Thymus (tissue), 11 donors: Measurements from ENCODE around the gene MRAS. TPM values are rescaled to one million over a fixed set of nuclear protein-coding genes. Genes with fewer than 3 reads are reported as not detected.

Experiments used
- DNase-seq, 9 donors: peaks; one replicate each; pipeline ENCODE4 v3.0.0-alpha.2; 2013; ENCODE audit warnings: low spot score in 9 of 9, low read depth in 6 of 9, missing footprints in 1 of 9
- H3K27ac ChIP-seq, 2 donors: one replicate each; pipeline ENCODE4 v1.5.1; 2013; ENCODE audit warnings: control low read depth in 1 of 2, low read depth in 1 of 2, low read length in 1 of 2, mild to moderate bottlenecking in 1 of 2, moderate library complexity in 1 of 2
- H3K27me3 ChIP-seq, 2 donors: one replicate each; pipeline ENCODE4 v1.5.1; 2013; ENCODE audit warnings: low read length in 1 of 2; ENCODE audit not compliant: control insufficient read depth in 2 of 2, insufficient read depth in 1 of 2
- H3K36me3 ChIP-seq, 2 donors: one replicate each; pipeline ENCODE4 v1.5.1; 2013; ENCODE audit warnings: low read length in 1 of 2, mild to moderate bottlenecking in 1 of 2, moderate library complexity in 1 of 2; ENCODE audit not compliant: control insufficient read depth in 2 of 2, insufficient read depth in 2 of 2
- H3K4me1 ChIP-seq, 2 donors: one replicate each; pipeline ENCODE4 v1.5.1; 2013; ENCODE audit warnings: low read length in 2 of 2; ENCODE audit not compliant: control insufficient read depth in 2 of 2, insufficient read depth in 2 of 2
- H3K4me3 ChIP-seq, 2 donors: one replicate each; pipeline ENCODE4 v1.5.1; 2013; ENCODE audit warnings: low read length in 2 of 2, control low read depth in 1 of 2, mild to moderate bottlenecking in 1 of 2
- H3K9me3 ChIP-seq, 2 donors: one replicate each; pipeline ENCODE4 v1.5.1; 2013; ENCODE audit warnings: low read length in 1 of 2, mild to moderate bottlenecking in 1 of 2; ENCODE audit not compliant: control insufficient read depth in 2 of 2, insufficient read depth in 1 of 2
- WGBS: extraction: QIAGEN DNeasy Blood & Tissue Kit; methylation state at CpG from one replicate; pipeline ENCODE4 v1.1.7; 2013; 5-methylcytosine and 5-hydroxymethylcytosine counted together
- polyA plus RNA-seq: library from polyadenylated mRNA; stranded (reverse); fragments of 200-250 nt; gene quantifications from one replicate; pipeline ENCODE4 v1.2.3, GENCODE V29; 2013
- total RNA-seq: library from RNA; stranded (reverse); fragments of 120-200 nt; gene quantifications from one replicate; pipeline ENCODE4 v1.2.4, GENCODE V29; 2013
- donor health status: healthy.

Gene MRAS
- total and polyA plus RNA-seq, 2 donors = 4.7 to 11.7 TPM

DNA sequence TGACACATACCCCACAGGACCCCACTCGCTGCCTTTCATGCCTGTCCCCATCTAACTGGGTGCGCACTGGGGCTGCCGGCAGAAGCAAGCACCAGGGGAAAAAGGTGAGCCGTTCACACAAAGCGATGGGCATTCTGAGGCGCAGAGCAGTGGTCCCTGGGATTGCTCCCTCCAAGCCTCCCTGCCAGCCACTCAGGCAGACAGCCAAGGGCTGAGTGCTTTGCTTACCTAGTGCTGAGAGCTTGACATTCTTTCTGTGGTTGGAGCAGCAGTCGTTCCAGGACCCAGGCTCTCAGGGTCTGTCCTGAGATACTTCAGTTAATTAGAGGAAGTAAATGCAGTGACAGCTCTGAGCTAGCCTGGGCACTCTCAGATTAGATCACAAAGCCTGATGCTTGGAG lies 91.7 kb downstream of the MRAS start:
- no peak overlapping the region for H3K27ac ChIP-seq
- no peak overlapping the region for H3K4me3 ChIP-seq
- H3K36me3 ChIP-seq = no peaks in the 10 kb centered on the region
- H3K4me1 ChIP-seq = peaks cover under 1 to 4% of the 10 kb centered on the region in 2 donors
- H3K9me3 ChIP-seq = no peaks in the 10 kb centered on the region
- no peak for DNase-seq
- 85% methylated on average over 7 of the region's 7 CpGs for WGBS
- H3K27me3 ChIP-seq = peaks cover 14 to 30% of the 10 kb centered on the region in 2 donors

DNA sequence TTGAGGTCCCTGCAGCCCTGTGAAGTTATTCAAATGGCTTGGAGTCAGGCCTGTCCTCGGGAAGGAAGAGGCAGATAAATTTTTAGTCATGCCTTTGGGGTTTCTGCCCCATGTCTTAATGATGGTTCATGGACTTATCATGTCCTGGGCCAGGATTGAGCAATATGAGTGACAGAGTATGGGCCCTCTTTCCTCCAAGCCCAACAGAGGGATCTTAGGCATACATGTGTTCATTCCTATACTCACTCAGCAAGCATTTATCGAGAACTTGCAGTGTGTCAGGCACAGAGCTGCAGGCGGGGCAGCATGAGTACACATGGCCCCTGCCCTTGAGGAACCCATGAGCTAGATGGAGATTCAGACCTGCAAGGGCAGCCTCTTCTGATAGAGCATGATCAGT lies 92.2 kb downstream of the MRAS start:
- Histone ChIP-seq H3K27me3 (peaks cover 10 to 25% of the 10 kb centered on the region in 2 donors), H3K4me1 (no peaks in the 10 kb centered on the region), H3K27ac (no peak overlapping the region), H3K9me3 (no peaks in the 10 kb centered on the region), H3K36me3 (no peaks in the 10 kb centered on the region), H3K4me3 (no peak overlapping the region)
- DNase-seq = no peak
- 96% methylated on average over 3 of the region's 3 CpGs for WGBS

- WGBS = 100% methylated on average over 2 of the region's 2 CpGs
- H3K27me3 ChIP-seq = peaks cover 4 to 18% of the 10 kb centered on the region in 2 donors
- no peak overlapping the region for H3K27ac ChIP-seq
- DNase-seq = no peak
- no peaks in the 10 kb centered on the region for H3K4me1 ChIP-seq
- no peaks in the 10 kb centered on the region for H3K9me3 ChIP-seq
- no peaks in the 10 kb centered on the region for H3K36me3 ChIP-seq
- H3K4me3 ChIP-seq = no peak overlapping the region
Measured at GRCh38 chr3:138441256-138441655, 92.9 kb downstream of the MRAS start.

DNA sequence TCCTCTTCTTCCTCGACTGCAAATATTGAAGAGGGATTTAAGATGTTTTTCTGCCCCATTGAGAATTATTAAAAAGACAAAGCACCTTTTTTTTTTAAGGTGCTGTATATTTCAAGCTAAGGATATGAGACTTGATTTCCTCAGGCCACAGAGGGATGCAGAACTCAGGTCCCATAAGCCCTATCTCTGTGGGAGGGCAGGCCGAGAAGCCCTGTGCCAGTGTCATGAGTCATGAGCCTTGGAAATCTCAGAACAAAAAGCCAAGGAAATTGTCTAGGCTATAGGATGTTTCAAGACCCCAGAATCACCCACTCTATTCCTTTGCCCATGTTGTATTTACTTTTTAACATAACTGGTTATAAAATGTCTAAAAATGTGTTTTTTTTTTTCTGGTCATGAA lies 93.4 kb downstream of the MRAS start:
- H3K4me3 ChIP-seq = no peak overlapping the region
- WGBS = 87% methylated on average over 2 of the region's 2 CpGs
- no peaks in the 10 kb centered on the region for H3K9me3 ChIP-seq
- H3K4me1 ChIP-seq = no peaks in the 10 kb centered on the region
- H3K27me3 ChIP-seq = peaks cover 0 to 13% of the 10 kb centered on the region in 2 donors
- DNase-seq = no peak
- no peak overlapping the region for H3K27ac ChIP-seq
- H3K36me3 ChIP-seq = no peaks in the 10 kb centered on the region

DNA sequence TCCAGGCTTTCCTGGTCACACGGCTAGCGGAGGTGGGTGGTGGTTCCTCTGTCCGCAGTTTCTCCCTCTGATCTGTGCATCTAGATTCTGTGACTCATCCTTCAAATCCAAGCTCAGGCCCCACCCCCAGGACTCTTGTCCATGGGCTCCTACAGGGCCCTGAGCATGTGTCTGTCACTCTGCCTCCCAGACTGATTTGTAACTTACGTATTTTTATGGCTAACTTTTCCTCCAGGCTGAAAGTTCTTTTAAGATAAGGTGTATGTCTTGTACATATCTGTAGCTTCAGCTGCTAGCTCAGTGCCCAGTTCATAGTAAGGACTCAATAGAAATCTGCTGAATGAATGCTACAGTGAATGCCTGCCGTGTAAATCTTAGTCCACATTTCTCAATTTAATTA lies 94.1 kb downstream of the MRAS start:
- Histone ChIP-seq H3K4me3 (no peak overlapping the region), H3K27me3 (peaks cover 0 to 6% of the 10 kb centered on the region in 2 donors), H3K4me1 (no peaks in the 10 kb centered on the region), H3K27ac (no peak overlapping the region), H3K36me3 (no peaks in the 10 kb centered on the region), H3K9me3 (no peaks in the 10 kb centered on the region)
- no peak for DNase-seq
- WGBS = 98% methylated on average over 5 of the region's 5 CpGs

DNA sequence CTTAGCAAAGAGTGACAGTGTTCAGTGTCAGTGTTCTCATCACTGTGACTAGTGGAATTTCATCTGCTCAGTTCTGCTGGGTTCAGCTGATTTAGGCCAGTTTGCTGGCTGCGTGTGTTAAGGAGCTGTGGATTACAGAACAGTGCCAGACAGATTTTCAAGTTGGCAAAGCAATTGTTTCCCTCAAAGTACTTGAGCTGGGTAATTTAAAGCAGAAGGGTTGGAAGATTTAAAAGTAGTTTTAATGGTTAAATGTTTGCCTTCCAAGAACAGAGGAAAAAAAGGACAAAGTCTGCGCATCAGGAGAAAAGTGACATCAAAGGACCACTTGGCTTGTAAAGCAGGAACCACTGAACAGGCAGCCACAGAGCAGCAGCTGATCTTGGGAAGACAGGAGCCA lies 94.7 kb downstream of the MRAS start:
- H3K36me3 ChIP-seq = no peaks in the 10 kb centered on the region
- peaks cover 0 to 2% of the 10 kb centered on the region in 2 donors for H3K27me3 ChIP-seq
- H3K4me1 ChIP-seq = no peaks in the 10 kb centered on the region
- WGBS = 73% methylated on average over 2 of the region's 2 CpGs
- no peak for DNase-seq
- no peaks in the 10 kb centered on the region for H3K9me3 ChIP-seq
- no peak overlapping the region for H3K27ac ChIP-seq
- no peak overlapping the region for H3K4me3 ChIP-seq

- no peak for DNase-seq
- WGBS = 98% methylated on average over 14 of the region's 14 CpGs
- H3K27me3 ChIP-seq = peaks cover 0 to 2% of the 10 kb centered on the region in 2 donors
- no peaks in the 10 kb centered on the region for H3K4me1 ChIP-seq
- no peak overlapping the region for H3K27ac ChIP-seq
- no peaks in the 10 kb centered on the region for H3K9me3 ChIP-seq
- no peaks in the 10 kb centered on the region for H3K36me3 ChIP-seq
- no peak overlapping the region for H3K4me3 ChIP-seq
Measured at GRCh38 chr3:138443521-138444503, 95.4 kb downstream of the MRAS start.

DNA sequence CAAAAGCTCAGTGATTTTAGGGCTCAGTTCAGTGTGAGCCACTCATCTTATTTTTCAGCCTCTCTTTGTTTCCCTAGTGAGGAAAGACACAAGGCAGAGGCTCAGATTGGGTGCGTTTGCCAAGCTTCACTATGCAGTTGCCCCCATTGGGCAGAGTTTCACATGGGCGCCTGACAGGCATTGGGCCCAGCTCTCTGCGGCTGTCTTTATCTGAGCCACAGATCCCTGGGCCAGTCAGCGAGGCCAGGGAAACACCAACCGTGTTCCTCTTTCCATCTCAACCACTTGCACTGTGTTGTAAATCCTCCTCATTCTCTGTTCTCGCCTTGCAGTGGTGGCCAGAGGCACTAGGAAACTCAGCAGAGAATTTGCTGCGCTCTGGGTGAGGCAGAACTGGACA lies 96.9 kb downstream of the MRAS start:
- no peaks in the 10 kb centered on the region for H3K27me3 ChIP-seq
- no peaks in the 10 kb centered on the region for H3K36me3 ChIP-seq
- H3K4me1 ChIP-seq = no peaks in the 10 kb centered on the region
- no peak for DNase-seq
- H3K27ac ChIP-seq = no peak overlapping the region
- 97% methylated on average over 7 of the region's 7 CpGs for WGBS
- no peak overlapping the region for H3K4me3 ChIP-seq
- no peaks in the 10 kb centered on the region for H3K9me3 ChIP-seq

- Histone ChIP-seq H3K27me3 (no peaks in the 10 kb centered on the region), H3K4me1 (no peaks in the 10 kb centered on the region), H3K27ac (no peak overlapping the region), H3K9me3 (no peaks in the 10 kb centered on the region), H3K4me3 (no peak overlapping the region), H3K36me3 (no peaks in the 10 kb centered on the region)
- WGBS = 94% methylated on average over 4 of the region's 4 CpGs
- DNase-seq = no peak
Measured at GRCh38 chr3:138445654-138446053, 97.3 kb downstream of the MRAS start.
